Stimulated activated CD8-positive, alpha-beta memory T cell treated with anti-CD3 and anti-CD28 coated beads, Interleukin-4, amount 100 ng/mL, for 4 hours (primary cell): Measurements from ENCODE around the gene ZFPM1.

ENCODE experiments used
- DNase-seq, 2 donors: peaks; one replicate each; pipeline ENCODE4 v3.0.0-alpha.2; 2020; ENCODE audit warnings: low read depth in 2 of 2, low spot score in 1 of 2

Gene ZFPM1

DNA sequence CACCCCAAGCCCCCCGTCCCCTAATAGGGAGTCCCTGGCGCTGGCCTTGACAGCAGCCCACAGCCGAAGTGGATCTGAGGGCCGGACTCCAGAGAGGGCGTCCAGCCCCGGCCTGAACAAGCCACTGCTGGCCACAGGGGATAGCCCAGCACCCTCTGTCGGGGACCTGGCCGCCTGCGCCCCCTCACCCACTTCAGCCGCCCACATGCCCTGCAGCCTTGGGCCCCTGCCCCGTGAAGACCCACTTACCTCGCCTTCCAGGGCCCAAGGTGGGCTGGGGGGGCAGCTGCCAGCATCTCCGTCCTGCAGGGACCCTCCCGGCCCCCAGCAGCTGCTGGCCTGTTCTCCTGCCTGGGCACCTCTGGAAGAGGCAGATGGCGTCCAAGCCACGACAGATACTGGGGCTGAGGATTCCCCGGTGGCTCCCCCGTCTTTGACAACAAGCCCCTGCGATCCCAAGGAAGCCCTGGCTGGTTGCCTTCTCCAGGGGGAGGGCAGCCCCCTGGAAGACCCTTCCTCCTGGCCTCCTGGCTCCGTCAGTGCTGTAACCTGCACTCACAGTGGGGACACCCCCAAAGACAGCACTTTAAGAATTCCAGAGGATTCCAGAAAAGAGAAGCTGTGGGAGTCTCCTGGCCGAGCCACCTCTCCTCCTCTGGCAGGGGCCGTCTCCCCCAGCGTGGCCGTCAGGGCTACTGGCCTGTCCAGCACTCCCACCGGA, 19.3 kb upstream of the ZFPM1 start:
- no peak for DNase-seq

DNA sequence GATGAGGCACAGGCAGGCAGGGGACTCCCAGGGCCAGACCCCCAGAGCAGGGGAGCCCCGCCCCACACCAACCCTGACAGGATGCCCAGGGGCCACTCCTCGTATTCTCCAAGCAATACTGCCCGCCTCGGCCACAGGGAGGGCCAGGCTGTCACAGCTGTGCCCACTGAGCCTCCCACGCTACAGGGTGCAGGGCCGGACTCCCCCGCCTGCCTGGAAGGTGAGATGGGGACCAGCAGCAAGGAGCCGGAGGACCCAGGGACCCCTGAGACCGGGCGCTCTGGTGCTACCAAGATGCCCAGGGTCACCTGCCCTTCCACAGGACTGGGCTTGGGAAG, 18.8 kb upstream of the ZFPM1 start:
- DNase-seq: no peak

DNA sequence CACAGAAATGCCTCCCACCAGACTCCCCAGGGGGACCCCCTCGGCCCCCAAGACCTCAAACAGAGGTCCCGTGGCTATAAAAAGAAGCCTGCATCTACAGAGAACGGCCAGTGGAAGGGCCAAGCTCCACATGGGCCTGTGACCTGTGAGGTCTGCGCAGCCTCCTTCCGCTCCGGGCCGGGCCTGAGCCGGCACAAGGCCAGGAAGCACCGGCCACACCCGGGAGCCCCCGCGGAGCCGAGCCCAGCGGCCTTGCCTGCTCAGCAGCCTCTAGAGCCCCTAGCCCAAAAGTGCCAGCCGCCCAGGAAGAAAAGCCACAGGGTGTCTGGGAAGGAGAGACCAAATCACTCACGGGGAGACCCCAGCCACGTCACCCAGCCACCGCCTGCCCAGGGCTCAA, 18.3 kb upstream of the ZFPM1 start:
- DNase-seq: no peak

DNA sequence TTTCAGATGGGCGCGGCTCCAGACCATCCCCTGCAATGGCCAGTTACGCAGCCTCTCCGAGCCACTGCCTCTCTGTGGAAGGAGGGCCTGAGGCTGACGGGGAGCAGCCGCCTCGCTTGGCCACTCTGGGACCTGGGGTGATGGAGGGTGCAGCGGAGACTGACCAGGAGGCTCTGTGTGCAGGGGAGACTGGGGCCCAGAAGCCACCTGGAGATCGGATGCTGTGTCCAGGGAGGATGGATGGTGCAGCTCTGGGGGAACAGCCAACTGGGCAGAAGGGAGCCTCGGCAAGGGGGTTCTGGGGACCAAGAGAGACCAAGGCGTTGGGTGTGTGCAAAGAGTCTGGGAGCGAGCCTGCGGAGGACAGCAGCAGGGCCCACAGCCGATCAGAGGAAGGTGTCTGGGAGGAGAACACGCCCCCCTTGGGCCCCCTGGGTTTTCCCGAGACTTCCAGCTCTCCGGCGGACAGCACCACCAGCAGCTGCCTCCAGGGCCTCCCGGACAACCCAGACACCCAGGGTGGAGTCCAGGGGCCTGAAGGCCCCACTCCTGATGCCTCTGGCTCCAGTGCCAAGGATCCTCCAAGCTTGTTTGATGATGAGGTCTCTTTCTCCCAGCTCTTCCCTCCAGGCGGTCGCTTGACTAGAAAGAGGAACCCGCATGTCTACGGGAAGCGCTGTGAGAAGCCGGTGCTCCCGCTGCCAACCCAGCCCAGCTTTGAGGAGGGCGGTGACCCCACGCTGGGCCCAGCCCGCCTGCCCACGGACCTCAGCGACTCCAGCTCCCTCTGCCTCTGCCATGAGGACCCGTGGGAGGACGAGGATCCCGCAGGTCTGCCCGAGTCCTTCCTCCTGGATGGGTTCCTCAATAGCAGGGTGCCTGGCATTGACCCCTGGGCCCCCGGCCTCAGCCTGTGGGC, 17.4 kb upstream of the ZFPM1 start:
- DNase-seq: no peak

DNA sequence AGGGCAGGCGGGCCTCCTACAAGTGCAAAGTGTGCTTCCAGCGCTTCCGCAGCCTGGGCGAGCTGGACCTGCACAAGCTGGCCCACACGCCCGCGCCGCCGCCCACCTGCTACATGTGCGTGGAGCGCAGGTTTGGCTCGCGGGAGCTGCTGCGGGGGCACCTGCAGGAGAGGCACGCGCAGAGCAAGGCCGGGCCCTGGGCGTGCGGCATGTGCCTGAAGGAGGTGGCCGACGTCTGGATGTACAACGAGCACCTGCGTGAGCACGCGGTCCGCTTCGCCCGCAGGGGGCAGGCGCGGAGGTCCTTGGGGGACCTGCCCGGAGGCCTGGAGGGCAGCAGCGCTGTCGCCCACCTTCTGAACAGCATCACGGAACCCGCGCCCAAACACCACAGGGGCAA, 16.3 kb upstream of the ZFPM1 start:
- DNase-seq: no peak

DNA sequence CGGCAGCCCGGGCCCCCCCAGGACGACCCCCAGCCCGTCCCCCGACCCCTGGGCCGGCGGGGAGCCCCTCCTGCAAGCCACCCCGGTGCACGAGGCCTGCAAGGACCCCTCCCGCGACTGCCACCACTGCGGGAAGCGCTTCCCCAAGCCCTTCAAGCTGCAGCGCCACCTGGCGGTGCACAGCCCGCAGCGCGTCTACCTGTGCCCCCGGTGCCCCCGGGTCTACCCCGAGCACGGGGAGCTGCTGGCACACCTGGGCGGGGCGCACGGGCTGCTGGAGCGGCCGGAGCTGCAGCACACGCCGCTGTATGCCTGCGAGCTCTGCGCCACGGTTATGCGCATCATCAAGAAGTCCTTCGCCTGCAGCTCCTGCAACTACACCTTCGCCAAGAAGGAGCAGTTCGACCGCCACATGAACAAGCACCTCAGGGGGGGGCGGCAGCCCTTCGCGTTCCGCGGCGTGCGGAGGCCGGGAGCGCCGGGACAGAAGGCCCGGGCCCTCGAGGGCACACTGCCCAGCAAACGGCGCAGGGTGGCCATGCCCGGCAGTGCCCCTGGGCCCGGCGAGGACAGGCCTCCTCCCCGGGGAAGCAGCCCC, 15.6 kb upstream of the ZFPM1 start:
- DNase-seq: peak in 1 of 2 donors; percentile 38

DNA sequence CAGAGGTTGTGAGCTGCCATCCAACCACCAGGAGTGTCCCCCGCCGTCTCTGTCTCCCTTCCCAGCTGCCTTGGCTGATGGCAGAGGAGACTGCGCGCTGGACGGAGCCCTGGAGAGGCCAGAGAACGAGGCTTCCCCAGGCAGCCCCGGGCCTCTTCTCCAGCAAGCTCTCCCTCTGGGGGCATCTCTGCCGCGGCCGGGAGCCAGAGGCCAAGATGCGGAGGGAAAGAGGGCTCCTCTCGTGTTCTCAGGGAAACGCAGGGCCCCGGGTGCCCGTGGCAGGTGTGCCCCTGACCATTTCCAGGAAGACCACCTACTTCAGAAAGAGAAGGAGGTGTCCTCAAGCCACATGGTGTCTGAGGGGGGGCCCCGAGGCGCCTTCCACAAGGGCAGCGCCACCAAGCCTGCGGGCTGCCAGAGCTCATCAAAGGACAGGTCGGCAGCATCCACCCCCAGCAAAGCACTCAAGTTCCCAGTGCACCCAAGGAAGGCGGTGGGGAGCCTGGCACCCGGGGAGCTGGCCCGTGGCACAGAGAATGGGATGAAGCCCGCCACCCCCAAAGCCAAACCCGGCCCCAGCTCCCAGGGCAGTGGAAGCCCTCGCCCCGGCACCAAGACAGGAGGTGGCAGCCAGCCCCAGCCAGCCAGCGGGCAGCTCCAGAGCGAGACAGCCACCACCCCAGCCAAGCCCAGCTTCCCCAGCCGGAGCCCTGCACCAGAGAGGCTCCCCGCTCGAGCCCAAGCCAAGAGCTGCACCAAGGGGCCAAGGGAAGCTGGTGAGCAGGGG, 14.8 kb upstream of the ZFPM1 start:
- DNase-seq: no peak

DNA sequence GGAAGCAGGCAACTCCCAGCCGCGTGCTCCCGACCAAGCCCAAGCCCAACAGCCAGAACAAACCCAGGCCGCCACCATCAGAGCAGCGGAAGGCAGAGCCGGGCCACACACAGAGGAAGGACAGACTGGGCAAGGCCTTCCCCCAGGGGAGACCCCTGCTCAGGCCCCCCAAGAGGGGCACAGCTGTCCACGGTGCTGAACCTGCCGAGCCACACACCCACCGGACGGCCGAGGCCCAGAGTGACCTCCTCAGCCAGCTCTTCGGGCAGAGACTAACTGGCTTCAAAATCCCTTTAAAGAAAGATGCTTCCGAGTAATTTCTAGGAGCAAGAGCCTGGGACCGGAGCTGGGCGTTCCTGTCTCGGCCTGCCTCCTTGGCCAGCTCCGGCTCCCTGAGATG, 14.1 kb upstream of the ZFPM1 start:
- DNase-seq: no peak

DNA sequence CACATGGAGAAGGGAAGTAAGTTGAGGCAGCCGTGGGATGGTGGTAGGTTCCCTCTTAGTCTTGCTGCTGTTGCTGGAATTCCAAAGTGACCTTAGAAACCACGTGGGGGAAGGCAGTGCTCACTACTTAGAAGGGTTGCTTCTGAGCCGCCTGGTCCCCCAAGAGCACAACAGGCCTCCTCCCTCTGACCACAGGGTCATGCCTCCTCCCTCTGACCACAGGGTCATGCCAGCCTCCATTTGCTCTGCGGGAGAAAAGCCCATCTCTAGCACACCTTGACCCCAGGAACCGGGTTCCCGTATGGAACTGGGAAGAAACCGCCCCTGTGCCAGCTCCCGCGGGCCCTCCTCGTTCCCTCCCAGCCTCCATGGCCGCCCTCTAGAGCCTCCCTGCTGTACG, 13.4 kb upstream of the ZFPM1 start:
- no peak for DNase-seq

DNA sequence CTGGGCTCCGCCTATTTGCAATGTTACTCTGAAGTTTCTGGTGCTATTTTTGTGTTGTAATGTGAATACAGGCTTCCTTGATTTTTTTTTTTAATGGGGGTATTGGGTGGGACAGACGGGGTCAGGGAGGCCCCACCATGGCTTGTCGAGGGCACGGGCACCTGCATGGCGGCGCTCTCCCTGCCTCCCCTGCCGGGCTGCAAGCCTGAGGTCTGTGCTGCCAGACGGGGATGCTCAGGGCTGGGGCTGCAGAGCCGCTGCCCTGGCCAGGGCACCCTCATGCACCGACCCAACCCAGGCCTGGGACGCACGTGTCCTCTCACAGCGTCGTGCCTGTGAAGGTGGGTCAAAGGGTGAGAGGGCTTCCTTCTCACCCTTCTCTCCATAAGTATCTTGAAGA, 13.0 kb upstream of the ZFPM1 start:
- DNase-seq: no peak

DNA sequence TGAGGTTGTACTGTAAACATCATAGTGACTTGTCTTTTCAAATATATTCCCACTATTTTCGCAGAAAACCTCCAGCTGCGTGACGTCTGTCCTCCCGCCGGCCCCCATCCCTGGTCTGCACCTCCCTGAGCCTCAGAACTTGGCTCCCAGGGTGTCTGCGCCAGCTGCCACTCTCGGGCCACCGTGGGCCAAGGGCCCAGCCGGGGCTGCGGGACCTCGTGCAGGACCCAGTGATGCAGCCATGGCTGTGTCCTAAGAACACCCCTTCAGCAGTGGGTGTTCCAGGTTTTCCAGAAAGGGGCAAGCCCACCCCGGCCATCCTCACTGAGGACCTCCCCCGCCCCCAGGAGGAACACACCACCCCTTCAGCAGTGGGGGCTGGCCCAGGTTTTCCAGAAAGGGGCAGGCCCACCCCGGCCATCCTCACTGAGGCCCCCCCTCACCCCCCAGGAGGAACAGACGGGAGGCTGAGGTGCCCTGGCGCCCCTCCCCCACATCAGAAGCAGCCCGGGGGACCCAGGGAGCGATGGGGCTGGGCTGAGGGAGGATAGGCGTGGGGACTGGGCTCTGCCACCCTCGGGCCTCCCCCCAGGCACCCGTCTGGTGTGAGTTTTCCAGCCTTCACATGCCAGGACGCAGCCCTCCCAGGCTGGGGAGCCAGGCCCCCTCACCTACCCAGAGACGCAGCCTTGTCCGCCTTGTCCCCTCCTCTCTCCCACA, 12.2 kb upstream of the ZFPM1 start:
- no peak for DNase-seq

DNA sequence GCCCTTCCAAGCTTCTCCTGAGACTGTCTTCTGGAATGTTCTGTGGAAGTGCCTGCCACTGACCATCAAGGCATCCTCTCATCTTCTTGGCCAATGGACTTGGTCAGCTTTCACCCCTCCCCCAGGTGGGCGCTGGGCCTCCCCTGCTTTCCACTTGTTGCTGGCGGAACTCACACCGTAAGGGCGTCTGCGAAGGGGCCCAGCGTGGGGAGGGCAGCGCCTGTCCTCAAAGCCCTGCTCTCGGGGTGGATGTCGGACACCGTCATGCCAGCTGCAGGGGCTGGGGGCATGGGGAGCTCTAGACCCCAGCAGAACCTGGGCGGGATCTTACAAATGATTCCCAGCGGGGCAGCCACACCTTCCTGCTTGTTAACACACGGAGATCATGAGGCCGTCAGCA, 11.6 kb upstream of the ZFPM1 start:
- no peak for DNase-seq

DNA sequence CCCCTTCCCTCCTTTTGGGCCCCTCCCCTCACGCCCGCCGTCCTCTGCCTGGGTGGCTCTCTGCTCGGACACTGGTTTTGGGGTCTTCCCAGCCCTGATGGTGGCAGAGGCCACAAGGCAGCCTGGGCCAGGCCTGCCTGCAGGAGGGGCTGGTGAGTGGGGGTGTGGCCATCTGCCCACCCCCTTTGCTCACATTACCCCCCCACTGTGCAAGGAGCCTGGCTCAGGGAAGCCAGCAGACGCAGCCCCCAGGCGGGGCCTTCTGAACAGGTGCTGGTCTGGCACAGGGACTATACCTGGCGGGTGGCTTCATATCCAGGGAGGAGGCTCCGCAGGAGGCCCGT, 10.7 kb upstream of the ZFPM1 start:
- no peak for DNase-seq

DNA sequence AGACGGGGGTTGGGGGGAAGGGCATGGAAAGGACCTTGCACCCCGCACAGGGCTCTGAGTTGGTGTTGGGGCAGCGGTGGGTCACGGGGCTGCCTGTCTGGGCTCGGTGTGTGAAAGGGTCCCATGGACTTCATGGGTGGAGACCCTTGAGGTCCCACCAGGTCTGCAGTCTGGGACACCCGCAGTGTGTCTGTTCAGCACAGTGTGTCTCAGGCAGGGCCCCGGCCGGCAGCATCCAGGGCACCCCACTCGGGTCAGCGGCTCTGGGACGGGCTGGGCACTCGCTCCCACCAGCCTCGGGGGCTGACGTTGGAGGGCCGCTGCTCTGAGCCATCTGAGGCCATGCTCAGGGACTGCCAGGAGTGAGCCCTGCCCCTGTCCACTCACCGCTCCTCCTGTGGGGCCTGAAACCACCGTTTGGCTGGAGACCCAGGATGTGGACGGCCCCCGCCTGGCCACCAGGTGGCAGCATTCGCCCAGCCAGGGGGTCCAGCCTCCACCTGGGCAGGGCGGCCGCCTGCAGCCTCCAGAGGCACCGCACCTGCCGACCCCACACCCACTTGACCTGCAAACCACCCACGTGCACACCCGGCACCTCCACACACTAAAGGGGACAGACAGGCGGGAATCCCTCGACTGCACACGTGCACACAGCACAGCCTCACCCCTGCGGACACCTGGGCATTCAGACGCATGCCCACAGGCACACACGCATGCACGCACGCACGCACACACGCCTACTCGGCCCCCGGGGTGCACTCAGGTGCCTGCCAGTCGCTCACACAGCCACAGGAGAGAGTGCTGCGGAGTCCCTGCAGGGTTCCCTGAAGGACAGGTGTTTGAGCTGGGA, 10.1 kb upstream of the ZFPM1 start:
- DNase-seq: peak; percentile 49 to 57

DNA sequence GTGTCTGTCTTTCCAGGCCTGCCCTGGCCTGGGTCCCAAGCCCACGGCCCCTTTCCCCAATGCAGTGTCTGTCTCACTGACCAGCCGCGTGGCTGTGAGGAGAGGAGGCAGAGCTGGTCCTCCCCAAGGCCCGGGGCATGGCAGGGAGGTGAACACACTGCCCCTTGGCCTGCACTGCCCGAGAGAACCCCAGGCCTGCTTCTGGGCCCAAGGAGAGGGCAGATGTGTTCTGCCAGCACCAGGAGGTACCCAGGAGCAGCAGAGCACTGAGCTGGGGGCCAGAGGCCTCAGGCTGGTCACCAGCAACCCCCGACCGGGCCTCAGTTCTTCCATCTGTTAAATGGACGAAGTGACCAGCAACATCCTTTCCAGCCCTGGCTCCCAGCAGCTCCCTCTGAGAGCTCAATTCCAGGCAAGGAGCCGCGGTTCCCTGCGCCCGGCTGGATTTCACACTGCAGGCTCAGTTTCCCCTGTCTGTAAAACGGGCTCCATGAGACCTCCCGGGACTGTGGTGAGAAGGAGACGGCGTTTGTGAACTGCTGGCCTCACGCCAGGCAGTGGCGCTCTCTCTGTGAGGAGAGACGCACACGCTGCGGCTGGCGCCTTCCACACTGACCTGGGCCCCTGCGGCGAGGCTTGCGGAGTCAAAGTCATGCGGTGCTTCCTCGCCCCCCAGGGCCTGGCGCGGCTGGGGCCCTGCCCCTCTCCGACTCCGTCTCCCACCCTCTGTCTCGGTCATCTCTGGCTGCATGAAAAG, 8.1 kb upstream of the ZFPM1 start:
- no peak for DNase-seq

DNA sequence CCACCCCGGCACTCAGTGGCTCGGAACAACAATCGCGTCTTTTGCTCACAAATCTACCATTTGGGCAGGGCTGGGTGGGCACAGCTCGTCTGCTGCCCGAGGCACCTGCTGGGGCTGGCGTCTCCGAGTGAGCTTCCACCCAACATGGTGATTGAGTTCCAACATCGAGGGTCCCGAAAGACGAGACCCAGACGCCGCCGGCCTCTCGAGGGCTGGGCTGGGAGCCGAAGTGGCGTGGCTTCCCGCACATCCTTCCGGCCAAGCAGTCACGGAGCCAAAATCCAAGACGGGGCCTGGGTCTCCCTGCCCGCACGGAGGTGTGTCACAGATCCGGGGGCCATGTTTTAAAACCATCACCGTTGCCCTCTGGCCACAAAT, 7.5 kb upstream of the ZFPM1 start:
- DNase-seq: no peak

DNA sequence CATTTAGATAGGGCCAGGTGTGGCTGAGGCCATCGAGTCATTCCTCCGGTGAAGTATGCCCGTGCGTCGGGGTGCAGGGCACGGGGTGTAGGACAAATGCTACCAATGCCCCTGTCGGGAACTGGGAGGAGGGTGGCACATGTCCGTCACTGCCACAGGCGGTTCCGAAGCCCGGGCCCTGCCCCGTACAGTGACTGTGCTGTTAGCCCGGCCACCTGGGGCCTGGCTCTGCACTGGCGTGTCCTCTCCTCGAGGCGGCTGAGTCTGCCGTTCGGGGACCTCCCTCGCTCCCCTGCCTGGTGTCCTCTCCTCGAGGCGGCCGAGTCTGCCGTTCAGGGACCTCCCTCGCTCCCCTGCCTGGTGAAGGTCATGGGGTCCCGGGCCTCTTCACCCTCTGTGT, 7.0 kb upstream of the ZFPM1 start:
- no peak for DNase-seq

DNA sequence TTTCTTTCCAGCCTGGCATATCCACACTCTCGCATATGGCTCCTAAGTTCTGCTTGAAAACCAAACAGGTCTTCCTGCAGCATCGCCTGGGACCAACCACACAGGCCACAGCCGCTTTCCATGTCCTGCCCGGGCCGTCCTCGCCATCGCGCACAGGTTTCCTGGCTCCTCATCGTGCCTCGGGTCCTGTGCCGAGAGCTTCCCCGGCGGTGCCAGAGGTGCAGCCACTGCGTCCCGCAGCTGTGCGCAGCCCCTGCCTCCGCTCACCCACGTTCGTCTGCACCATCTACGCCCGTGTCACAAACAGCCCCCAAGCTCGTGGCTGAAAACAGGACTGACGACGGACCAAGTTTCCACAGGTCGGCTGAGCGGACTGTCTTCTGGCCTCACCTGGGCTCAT, 6.3 kb upstream of the ZFPM1 start:
- DNase-seq: no peak

DNA sequence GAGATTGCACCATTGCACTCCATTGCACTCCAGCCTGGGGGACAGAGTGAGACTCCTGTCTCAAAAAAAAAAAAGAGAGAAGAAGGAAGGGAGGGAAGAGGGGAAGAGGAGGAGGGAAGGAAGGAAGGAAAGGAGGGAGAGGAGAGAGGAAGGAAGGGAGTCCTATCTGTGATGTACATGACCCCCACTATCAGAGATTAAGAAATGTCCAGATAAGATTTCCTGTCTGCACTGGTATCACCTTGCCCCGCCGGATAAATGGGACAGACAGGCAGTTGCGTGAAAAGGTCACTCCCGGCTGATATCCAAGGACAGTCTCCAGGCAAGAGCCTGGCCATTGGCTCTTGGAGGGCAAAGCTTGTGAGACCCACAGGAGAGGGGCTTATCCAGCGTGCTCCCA, 5.2 kb upstream of the ZFPM1 start:
- no peak for DNase-seq
